NCI-H1930 (cell line): ENCODE measurements around the gene TBC1D9.

Source experiments
- DNase-seq, 2 experiments: peaks; one replicate each; lab custom pipeline; 2025; lab: John Stamatoyannopoulos, UW

TBC1D9 gene

DNA sequence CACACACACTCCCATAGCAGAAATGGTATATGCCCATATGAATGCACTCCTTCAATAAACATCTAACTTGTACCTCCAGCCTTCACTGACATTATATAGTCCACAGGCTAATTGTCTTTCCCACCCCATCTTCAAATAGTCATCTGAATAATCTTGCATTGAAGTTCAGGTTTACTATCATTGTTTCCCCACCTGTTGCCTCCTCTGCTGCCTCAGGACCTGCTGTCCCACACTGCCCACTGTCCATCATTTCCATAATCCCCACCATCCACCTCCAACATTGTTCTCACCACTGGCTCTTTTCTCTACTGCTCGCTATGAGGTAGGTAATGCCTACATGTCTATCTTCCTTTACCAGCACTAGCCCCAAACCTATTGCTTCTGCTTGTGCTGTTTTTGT is 66.1 kb downstream of the TBC1D9 start:
- DNase-seq: no peak

DNA sequence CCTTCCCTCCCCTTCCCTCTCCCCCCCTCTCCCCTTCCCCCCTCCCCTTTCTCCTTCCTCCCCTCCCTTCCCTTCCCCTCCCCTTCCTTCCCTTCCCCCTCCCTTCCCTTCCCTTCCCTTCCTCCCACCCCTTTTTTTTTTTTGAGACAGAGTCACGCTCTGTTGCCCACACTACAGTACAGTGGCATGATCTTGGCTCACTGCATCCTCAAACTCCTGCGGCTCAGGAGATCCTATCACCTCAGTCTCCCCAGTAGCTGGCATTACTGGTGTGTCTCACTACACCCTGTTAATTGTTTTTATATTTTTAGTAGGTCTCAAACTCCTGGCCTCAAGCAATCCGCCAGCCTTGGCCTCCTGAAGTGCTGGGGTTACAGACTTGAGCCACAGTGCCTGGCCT is 66.6 kb downstream of the TBC1D9 start:
- no peak for DNase-seq

DNA sequence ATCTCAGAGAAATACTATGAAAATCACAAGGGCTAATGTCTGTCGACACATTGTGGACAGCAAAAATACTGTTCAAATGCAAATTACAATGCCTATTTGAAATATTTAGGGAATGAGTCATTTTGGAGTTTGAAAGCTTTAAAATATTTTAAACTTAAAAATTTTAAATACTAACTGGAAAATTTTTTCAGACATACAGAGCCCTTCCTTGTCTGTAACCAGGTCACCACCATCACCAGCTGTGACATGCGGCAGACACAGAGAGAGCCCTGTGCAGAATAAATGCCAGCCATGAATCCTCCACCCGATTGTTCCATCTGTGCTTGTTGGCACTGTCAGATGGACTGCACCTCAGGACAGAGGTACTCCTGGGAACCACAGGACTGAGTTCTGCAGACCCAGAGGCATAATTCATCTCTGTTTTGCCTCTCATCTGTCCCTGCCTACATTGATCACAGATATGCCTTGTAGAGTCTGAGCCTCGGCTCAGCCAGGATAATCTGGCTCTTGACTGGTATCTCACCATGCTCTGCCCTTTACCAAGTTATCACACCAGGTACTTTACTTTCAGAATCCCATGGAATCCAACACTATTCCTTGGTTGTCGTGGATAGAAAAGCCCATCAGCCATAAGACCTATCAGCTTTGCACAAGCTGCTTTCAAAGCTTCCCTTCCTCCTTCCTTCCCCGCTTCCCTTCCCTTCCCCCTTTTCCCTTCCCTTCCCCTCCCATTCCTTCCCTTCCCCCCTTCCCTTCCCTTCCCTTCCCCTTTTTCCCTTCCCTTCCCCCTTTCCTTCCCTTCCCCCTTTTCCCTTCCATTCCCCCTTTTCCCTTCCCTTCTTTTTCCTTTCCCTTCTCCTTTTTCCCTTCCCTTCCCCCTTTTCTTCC is 67.2 kb downstream of the TBC1D9 start:
- DNase-seq: no peak

DNA sequence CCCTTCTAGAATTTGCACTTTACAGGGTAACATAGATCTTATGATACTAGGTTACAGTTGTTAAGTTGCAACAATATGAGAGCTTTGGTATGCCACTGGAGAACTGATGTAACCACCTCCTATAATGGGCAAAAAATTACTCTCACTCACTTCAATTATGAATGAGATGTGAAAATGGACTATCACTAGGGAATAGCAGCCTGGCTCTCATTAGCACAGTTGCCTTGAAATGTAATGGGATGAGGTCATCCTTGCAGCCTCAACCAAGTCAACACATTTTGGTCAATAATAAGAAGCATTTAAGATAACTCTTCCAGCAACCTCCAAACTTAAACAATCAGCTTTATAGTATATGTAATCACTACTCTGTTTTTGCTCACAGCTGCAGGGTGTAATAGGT is 69.4 kb downstream of the TBC1D9 start:
- peak in 1 of 2 experiments; percentile 24 for DNase-seq

DNA sequence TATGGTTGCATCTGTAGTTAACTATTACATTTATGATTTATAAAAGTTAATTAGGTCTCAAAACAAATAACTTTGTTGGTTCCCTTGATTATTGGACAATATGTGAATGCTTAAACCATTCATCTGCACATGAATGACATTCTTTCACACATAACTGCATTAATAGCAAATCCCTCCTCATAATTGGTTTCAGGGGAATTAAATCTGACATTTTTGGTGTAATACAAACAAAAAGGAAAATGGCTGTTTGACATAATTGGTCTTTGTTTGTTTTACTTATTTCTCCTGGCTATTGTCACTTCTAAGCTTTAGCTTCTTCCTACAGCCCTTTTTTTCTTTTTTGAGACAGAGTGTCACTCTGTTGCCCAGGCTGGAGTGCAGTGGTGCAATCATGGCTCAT is 71.9 kb downstream of the TBC1D9 start:
- no peak for DNase-seq

DNA sequence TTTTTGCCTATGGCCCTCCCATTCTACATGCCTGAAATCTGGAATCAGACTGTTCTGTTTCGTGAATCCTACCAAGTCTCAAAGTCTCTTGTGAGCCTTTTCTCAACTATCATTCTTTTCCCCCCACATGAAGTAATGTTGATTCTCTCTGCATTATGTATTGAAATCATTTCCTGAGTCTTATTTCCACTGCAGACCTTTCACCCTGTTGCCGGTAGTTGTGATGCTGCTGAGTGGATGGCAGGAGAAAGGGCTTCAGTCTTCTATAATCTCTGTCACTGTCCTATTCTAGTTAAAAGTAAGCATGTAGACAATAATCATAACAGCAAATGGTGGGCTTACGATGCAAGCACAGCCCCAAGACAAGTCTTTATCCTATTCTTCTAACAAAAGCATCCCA is 75.0 kb downstream of the TBC1D9 start:
- no peak for DNase-seq

DNA sequence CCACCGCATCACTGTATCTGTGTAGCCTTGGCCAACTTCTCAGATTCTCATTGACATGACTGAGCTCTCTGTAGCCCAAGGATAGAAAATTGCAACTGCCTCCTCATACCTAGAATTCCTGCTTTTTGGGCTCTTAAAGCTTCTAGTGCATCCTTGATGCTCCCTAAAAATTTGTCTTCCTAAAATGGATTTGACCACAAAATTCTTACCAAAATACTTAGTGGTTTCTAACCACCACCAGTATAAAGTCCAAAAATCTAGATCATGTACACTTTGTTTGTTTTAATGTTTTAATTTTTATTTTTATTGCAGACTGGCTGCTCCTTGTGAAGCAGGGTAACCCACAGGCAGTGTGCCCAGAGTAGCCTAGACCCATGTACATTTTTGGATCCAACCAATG is 75.5 kb downstream of the TBC1D9 start:
- no peak for DNase-seq

DNA sequence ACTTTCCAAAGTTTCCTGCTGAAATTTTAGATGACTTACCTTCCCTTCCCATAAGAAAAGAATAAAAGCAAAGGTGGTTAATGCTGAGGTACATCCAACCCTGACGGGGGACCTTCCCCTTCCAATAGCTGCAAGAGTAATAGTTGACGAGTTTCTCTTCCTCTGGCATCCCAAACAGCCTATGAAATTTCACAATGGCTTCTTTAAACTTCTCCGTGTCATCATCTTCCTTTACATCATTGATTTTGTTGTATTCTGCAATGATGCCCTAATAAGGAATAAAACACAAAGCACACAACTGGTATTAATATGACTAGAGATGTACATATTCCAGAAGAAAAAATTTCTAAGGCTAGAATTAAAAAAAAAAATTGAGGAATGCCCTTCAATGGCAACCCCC is 76.6 kb downstream of the TBC1D9 start:
- no peak for DNase-seq

DNA sequence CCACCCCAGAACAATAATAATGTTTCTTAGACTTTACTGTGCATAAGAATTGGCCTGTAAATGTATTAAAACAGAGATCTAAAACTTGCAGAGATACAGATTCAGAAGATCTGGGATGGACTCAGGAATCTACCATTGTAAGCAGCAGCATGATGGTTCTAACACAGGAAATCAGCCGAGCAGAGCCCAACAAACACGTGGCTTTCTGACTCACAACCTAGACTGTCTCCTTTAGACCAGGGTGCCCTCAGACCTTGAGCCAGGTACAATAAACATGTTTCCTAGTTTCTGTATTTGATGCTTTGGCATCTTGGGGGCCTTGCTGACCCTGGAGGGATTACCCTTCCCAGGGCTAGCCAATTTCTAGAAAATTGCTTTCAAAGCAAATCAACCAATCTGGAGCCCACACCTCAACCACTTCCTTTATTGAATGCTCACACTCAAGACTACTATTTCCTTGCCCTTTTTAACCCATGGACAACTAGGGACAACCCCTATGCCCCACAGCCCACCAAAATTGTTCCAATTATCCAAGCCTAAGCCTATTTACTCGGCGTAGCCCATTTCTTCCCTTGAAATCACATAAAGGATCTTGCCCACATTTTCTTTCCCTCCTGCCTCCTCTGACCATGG is 80.5 kb downstream of the TBC1D9 start:
- no peak for DNase-seq

DNA sequence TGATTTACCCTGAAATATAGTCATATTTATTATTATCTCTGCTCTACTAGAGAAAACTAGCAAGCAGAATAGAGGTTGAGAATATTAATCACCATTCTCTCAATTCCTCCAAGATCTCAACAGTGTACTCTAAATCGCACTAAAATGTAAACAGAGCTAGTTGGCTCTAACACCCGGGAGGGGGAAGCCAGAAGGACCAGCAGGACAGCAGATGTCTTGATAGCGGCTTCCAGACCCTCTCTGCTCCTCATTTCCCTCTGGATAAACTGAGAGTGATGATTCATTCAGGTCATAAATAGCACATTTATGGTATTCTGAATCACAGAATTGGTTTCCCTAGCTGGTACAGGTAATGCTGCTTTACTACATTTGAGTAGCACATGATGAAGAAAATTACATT is 82.5 kb downstream of the TBC1D9 start:
- no peak for DNase-seq

DNA sequence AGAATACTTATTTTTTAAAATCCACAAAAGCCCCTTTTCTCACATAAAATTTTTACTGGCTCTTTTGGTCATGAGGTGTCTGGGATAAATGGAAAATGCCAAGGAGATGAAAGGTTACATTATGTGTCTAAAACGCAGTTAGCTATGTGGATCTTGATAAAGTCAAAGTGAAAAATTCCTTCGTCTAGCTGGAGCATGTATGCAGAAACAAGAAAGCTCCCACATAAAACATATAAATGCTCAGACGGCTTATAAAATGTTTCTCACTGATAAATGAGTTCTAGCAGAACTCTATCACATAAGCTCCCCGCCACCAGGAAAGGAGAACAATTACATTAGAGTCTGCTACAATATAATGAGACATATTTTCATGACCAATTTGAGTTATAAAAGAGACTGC is 83.8 kb downstream of the TBC1D9 start:
- DNase-seq: no peak

DNA sequence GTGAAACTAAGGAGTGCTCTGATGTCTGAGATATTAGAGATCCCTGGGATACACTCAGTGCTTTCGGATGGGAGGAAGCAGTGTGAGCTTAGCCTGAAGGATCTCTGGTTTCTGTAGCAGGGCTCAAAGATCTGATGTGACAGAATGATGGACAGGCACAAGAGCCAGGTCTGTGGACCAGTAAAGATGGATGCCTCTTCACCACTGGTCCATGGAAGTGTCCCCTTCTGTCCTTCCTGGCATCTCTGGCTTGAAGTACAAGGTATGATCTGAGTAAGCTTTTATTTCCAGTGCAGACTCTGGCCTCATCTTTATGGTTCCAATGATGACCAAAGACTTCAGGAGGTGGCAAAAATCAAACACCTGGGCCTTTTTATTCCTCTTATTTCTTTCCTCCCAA is 88.1 kb downstream of the TBC1D9 start:
- no peak for DNase-seq

DNA sequence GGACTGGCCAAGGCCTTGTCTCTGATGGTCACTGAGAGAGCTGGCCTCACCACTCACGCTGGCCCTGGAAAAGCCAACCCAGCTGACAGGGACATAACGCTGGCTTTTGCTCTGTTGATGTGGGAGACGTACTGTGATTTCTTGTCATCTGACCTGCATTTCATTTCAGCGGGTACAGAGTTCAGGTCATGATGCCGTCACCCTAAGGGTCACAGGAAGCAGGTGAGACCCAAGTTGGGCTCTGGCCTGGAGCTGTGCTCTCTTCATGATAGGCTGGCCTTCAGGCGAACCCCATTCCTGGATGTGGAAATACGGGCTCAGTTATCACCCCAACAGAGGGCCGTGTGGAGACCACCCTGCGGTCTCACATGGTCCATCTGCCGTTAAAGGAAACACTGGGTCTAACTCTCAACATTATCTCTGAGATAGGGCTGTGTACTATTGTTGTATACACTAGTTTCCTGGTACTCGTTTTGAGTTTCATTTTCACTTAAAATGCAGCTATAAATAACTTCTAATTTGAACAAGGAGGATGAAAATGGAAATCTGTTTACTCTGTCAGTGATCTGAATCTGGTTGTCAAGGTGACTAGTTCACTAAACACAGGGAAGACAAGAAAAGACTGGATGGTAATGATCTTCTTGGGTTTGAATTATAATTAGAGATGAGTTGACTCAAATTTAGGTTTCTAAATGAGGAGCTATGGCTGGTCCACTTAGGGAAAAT is 89.1 kb downstream of the TBC1D9 start:
- no peak for DNase-seq

DNA sequence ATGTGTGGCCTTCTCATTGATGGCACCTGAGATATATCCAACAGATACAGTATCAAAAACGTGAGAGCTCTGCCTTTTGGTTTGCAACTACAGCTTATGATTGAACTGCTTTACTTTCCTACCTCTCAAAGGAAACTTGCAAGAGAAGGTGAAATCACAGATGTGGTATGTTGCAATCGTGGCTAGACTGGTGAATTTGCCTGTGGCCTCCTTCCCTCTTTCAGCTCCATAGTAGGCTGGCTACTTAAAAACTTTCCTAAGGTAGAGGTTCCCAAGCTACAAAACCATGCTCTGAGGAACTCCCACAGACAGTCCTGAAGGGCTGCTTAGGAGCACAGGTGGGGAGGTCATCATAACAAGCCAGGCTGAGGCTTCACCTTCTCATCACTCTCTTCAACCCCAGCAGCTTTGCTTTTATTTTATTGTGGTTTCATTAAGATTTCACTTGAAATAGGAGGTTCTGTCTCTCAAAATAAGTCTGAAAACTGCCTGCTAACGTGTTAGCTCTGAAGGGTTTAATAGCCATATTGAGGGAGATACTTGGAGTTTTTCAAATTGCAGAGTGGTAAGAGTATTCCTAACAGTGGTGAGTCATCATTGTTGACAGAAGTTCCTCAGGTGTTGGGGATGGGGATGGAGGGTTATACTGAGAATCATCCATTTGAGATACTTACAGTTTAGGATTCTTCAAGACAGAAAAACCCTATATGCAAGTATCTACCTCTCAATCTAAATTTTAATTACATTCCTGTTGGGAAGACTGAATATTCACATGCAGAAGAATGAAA is 93.9 kb downstream of the TBC1D9 start:
- DNase-seq: no peak

DNA sequence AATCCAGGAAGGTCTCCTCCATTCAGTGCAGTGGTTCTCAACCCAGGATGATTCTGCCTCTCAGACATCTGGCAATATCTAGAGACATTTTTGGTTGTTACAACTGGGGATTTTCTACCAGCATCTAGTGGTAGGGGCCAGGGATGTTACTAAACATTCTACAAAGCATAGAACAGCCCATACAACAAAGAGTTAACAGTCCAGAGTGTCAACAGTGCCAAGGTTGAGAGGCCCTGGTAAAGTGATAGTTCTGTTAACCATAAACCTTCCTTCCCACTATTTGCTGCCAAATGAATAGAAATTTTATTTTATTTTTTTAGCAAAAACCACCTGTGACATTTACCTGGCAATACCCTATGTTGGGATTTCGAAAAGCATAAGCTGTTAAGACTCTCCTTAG is 94.6 kb downstream of the TBC1D9 start:
- DNase-seq: no peak

DNA sequence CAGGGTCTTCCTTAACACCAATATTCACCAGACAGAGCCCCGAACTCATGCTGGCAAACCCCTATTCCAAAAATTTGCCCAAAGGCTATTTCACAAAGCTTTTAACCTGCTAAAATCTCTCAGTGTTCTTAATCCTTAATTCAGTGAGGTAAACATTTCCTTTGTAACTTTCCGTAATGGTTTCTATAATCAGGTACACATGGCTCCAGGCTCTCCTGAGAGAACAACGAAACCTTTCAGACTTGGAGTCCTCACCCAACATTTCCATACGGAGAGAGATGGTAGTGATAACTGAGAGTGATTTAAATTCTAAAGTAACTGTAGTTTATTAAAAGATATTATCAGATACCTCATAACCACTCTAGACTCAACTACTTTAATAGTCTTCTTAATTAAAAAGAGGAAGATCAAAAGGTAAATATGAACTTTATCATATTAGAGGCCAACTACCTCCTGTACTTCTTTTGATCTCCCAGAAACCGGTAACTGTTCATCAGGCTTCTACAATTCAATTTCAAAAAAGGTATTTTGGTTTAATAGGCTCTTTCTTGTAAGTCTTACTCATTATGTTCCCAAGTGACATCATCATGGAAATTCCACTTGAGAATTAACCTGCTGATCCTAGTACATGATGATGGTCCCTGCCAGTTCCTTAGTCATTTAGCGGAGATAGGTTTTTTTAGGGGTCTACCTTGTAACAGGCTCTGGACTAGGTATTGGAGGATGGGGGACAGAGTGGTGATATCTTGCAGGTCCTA is 96.1 kb downstream of the TBC1D9 start:
- DNase-seq: no peak

DNA sequence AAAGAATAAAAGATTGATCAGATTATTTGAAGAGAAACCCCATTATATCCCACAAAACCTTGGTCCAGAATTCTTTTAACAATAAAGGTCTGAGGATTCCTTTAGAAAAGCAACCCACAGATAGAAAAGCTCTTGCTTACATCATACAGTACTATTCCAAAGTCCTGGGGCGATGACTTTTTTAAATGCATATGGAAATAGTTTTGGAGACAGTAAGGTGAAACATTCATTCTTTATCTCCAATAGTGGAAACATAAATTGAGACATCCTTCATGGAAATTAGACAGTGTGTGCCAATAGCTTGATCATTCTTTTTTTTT is 101.7 kb downstream of the TBC1D9 start:
- DNase-seq: no peak

DNA sequence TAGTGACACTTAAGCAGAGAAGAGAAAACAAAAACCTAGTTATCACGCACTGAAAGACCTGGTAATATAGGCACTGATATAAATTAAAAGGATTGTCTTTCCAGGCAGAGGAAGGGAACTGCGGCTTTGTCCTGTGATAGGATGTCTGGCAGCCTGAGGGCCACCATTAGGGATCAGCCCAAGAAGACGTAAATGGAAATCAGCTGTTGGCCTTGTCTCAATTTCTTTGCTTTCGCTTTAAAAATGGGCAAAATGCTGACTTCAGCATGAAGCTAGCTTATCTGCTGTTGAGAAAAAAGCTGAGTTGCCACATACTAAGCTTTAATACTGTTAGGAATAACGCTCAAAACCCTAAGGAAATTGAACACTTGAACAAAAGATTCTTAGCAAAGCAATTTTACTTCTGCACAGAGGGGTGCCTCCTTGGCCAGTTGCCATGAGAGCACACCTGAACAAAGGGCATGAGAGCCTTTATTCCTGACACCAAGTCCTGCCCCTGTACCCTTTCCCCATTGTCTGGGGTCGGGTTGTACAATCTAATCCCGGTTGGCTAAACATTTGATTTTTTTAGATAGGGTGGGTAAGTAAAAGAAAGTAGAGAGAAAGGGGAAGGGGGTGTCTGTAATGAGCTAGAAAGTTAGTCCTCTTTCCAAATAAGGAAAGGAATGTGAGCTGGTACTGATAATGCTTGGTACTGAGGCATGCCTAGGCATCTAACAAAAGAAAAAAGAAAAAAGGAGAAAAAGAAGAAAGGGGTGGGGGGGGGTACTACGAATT is 102.3 kb downstream of the TBC1D9 start:
- no peak for DNase-seq

DNA sequence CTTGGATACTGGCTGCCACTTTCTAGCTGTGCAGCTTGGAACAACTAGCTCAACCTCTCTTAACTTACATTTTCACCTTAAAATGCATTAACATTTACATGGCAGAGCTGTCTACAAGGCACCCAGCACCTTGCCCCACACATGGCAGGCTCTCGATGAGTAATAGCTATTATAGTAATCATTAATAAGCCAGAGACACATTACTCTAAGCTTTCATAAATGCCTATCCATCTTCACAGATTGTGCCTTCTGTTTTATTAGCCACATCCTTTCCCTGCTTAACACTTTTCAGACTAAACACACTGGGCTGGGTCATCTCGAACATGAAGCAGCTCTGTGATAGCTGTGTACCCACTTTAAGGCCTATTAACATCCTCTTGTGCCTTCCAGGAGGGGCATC is 103.6 kb downstream of the TBC1D9 start:
- no peak for DNase-seq

DNA sequence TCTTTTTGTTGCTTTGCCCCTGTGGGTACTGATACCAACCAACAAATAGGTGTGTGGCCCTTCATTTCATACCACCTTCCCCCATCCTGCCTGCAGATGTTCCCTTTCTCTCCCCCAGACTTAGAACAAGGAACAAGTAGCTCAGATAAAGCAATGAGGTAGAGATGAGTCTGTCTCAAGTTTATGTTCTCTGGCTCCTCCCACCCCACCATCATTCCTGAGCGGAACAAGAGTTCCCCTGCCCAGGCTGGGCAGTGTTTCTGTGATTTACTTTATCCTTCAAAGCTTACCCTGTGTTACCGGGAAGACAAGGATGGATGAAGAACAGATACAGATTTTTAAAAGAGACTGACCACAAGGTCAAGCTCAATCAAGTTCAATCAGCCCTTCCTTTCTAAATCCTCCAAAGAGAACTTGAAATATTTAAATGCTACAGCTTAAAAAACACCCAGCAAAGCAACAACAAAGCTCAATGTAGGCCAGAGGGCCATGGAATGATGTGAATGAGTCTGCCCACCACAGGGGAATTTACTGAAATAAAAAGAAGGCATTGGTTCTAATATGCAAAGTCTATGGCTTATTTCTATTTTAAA is 107.4 kb downstream of the TBC1D9 start:
- DNase-seq: no peak
